ENCODE measurements around the gene PHRF1. TPM values are rescaled to one million over a fixed set of nuclear protein-coding genes. Genes with fewer than 3 reads are reported as not detected.

Gene PHRF1
- total and polyA plus RNA-seq, 9 of the 15 experiments (the other 6 are each of a cell fraction or from before 2014, with no cell fraction given), result 0.07 to 37.2 (median 7.7) TPM

DNA sequence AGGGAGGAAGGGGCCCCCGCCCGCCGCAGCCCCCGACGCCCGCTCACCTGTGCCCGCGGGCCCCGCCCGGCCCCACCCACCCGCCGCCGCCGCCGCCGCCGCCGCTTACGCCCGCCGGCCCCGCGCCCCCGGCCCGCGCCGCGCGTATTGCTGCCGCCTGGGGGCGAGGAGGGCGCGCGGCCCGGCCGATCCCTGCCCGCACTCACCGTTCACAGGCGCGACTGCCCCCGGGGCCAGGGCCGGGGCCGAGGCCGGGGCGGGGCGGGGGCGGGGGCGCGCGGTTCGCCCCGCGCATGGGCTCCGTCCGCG is 41.1 kb upstream of the PHRF1 start (continued):
- TF ChIP-seq, protein P1, sequence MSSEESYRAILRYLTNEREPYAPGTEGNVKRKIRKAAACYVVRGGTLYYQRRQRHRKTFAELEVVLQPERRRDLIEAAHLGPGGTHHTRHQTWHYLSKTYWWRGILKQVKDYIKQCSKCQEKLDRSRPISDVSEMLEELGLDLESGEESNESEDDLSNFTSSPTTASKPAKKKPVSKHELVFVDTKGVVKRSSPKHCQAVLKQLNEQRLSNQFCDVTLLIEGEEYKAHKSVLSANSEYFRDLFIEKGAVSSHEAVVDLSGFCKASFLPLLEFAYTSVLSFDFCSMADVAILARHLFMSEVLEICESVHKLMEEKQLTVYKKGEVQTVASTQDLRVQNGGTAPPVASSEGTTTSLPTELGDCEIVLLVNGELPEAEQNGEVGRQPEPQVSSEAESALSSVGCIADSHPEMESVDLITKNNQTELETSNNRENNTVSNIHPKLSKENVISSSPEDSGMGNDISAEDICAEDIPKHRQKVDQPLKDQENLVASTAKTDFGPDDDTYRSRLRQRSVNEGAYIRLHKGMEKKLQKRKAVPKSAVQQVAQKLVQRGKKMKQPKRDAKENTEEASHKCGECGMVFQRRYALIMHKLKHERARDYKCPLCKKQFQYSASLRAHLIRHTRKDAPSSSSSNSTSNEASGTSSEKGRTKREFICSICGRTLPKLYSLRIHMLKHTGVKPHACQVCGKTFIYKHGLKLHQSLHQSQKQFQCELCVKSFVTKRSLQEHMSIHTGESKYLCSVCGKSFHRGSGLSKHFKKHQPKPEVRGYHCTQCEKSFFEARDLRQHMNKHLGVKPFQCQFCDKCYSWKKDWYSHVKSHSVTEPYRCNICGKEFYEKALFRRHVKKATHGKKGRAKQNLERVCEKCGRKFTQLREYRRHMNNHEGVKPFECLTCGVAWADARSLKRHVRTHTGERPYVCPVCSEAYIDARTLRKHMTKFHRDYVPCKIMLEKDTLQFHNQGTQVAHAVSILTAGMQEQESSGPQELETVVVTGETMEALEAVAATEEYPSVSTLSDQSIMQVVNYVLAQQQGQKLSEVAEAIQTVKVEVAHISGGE (CRISPR knock-in tag; IDR thresholded peaks at IDR 0.05), result 0 out of 6 replicates have a peak, but pooled peaks of 1 of the 3 experiments have one; percentile 4
- TF ChIP-seq ZNF764 (CRISPR knock-in tag; IDR thresholded peaks at IDR 0.05; ENCODE audit: low read depth) (no peak), ILK (tag; IDR thresholded peaks at IDR 0.05; ENCODE audit: borderline replicate concordance, low read depth) (no peak), CBFB (CRISPR knock-in tag; IDR thresholded peaks at IDR 0.05) (no peak), ZNF561 (CRISPR knock-in tag; conservative IDR thresholded peaks at IDR 0.05) (no peak)
- TF ChIP-seq, protein P2, sequence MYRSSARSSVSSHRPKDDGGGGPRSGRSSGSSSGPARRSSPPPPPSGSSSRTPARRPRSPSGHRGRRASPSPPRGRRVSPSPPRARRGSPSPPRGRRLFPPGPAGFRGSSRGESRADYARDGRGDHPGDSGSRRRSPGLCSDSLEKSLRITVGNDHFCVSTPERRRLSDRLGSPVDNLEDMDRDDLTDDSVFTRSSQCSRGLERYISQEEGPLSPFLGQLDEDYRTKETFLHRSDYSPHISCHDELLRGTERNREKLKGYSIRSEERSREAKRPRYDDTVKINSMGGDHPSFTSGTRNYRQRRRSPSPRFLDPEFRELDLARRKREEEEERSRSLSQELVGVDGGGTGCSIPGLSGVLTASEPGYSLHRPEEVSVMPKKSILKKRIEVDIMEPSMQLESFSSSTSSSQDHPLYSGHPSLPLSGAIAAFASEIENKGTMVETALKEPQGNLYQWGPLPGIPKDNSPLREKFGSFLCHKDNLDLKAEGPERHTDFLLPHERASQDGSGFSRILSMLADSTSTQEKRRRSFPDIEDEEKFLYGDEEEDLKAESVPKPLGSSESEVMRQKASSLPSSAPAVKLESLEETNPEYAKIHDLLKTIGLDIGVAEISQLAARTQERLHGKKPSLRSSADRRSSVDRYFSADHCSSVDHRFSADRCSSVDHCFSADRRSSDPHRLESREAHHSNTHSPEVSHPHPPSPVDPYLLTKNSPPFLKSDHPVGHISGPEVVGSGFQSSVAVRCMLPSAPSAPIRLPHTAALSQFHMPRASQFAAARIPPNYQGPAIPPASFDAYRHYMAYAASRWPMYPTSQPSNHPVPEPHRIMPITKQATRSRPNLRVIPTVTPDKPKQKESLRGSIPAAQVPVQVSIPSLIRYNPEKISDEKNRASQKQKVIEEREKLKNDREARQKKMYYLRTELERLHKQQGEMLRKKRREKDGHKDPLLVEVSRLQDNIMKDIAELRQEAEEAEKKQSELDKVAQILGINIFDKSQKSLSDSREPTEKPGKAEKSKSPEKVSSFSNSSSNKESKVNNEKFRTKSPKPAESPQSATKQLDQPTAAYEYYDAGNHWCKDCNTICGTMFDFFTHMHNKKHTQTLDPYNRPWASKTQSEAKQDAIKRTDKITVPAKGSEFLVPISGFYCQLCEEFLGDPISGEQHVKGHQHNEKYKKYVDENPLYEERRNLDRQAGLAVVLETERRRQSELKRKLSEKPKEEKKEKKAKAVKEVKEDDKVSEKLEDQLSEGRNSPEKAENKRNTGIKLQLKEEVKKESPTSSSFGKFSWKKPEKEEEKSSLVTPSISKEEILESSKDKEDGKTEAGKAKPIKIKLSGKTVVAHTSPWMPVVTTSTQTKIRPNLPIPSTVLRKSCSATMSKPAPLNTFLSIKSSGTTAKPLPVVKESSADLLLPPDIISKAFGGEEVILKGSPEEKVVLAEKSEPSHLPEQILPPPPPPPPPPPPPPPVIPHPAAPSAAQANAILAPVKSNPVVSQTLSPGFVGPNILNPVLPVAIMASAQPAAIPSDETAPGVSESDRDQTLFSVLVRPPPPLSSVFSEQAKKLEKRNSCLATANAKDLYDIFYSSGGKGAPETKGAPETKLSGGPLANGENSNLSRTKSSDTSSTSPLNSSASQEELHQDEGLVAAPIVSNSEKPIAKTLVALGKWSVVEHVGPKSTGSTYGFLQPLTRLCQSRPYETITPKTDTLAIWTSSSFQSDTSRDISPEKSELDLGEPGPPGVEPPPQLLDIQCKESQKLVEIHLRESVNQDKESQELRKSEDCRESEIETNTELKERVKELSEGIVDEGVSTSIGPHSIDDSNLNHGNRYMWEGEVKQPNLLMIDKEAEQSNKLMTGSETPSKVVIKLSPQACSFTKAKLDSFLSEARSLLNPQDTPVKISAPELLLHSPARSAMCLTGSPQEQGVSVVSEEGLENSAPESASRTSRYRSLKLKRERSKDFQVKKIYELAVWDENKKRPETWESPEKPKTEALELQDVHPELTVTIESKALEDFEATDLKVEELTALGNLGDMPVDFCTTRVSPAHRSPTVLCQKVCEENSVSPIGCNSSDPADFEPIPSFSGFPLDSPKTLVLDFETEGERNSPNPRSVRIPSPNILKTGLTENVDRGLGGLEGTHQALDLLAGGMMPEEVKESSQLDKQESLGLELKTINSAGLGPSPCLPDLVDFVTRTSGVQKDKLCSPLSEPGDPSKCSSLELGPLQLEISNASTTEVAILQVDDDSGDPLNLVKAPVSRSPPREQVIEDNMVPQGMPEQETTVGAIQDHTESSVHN (IDR thresholded peaks at IDR 0.05; ENCODE audit: borderline replicate concordance in 1 of 2, low read depth in 1 of 2), result no peak

Data from K562 (cell line).